HepG2 (cell line): ENCODE results near the gene PPDPF. TPM values are rescaled to one million over a fixed set of nuclear protein-coding genes. Genes with fewer than 3 reads are reported as not detected.

Experiments used
- ARNT ChIP-seq: fragments of 450-650 bp; IDR thresholded peaks from 2 replicates; pipeline ENCODE4 v1.6.1; 2017
- FIP1L1 ChIP-seq: fragments of 200-400 bp; formaldehyde crosslinking; IDR thresholded peaks from 2 replicates; pipeline ENCODE4 v1.6.1; 2018; ENCODE audit warnings: low read depth, mild to moderate bottlenecking, low read length, moderate library complexity, borderline replicate concordance; ENCODE audit not compliant: insufficient read depth
- FOXA1 ChIP-seq, 2 experiments: fragments of 450-650 bp in 1 of 2; sonication (generic) in 1 of 2; formaldehyde crosslinking in 1 of 2; IDR thresholded peaks; 2 replicates each; pipeline versions ENCODE4 v1.4.0 to v1.6.1; 2016 to 2020; ENCODE audit warnings: missing genetic modification reagents in 1 of 2
- HOXA3 ChIP-seq: sonication (generic); formaldehyde crosslinking; IDR thresholded peaks from 2 replicates; pipeline ENCODE4 v1.5.0; 2020; ENCODE audit warnings: missing genetic modification reagents
- KAT7 ChIP-seq: IDR thresholded peaks from 2 replicates; pipeline ENCODE4 v1.6.1; 2018; ENCODE audit warnings: borderline replicate concordance, missing compliant biosample characterization
- LBX2 ChIP-seq: sonication (generic); formaldehyde crosslinking; IDR thresholded peaks from 2 replicates; pipeline ENCODE4 v1.5.0; 2020; ENCODE audit warnings: missing genetic modification reagents, mild to moderate bottlenecking, borderline replicate concordance
- MNT ChIP-seq: fragments of 450-650 bp; IDR thresholded peaks from 2 replicates; pipeline ENCODE4 v1.6.1; 2016
- MXD1 ChIP-seq: sonication (generic); formaldehyde crosslinking; IDR thresholded peaks from 2 replicates; pipeline ENCODE4 v1.4.0; 2020; ENCODE audit warnings: mild to moderate bottlenecking, missing genetic modification reagents
- RXRA ChIP-seq: sonication (generic); formaldehyde crosslinking; IDR thresholded peaks from 2 replicates; pipeline ENCODE4 v1.5.1; 2020; ENCODE audit warnings: missing genetic modification reagents
- TCF12 ChIP-seq, 2 experiments: fragments of 450-650 bp in 1 of 2; sonication (generic) in 1 of 2; formaldehyde crosslinking in 1 of 2; IDR thresholded peaks; 2 replicates each; pipeline versions ENCODE4 v1.6.1 to v1.8.0; 2017 to 2022; ENCODE audit warnings: antibody characterized with exemption in 1 of 2, mild to moderate bottlenecking in 1 of 2, missing genetic modification reagents in 1 of 2, moderate library complexity in 1 of 2
- ZBTB14 ChIP-seq: sonication (generic); formaldehyde crosslinking; IDR thresholded peaks from 2 replicates; pipeline ENCODE4 v1.4.0; 2020; ENCODE audit warnings: missing genetic modification reagents
- ZFP36L2 ChIP-seq: sonication (generic); formaldehyde crosslinking; IDR thresholded peaks from 2 replicates; pipeline ENCODE4 v1.4.0; 2020; ENCODE audit warnings: missing genetic modification reagents
- ZFP91 ChIP-seq: sonication (generic); formaldehyde crosslinking; IDR thresholded peaks from 2 replicates; pipeline ENCODE4 v1.9.0; 2022; ENCODE audit warnings: missing genetic modification reagents, mild to moderate bottlenecking, borderline replicate concordance
- ZFY ChIP-seq: sonication (generic); formaldehyde crosslinking; IDR thresholded peaks from 2 replicates; pipeline ENCODE4 v1.4.0; 2020; ENCODE audit warnings: missing genetic modification reagents
- ZNF350 ChIP-seq: sonication (generic); formaldehyde crosslinking; IDR thresholded peaks from 2 replicates; pipeline ENCODE4 v1.4.0; 2020; ENCODE audit warnings: mild to moderate bottlenecking, low read depth, missing genetic modification reagents, borderline replicate concordance
- ZNF414 ChIP-seq: sonication (generic); formaldehyde crosslinking; IDR thresholded peaks from 2 replicates; pipeline ENCODE4 v1.5.0; 2020; ENCODE audit warnings: missing genetic modification reagents
- ZNF510 ChIP-seq: sonication (generic); formaldehyde crosslinking; IDR thresholded peaks from 2 replicates; pipeline ENCODE4 v1.4.0; 2020; ENCODE audit warnings: low read depth, mild to moderate bottlenecking, missing genetic modification reagents
- ZNF598 ChIP-seq: sonication (generic); formaldehyde crosslinking; IDR thresholded peaks from 2 replicates; pipeline ENCODE4 v1.5.1; 2020; ENCODE audit warnings: mild to moderate bottlenecking, missing genetic modification reagents, borderline replicate concordance
- ZNF619 ChIP-seq: sonication (generic); formaldehyde crosslinking; IDR thresholded peaks from 2 replicates; pipeline ENCODE4 v1.4.0; 2020; ENCODE audit warnings: mild to moderate bottlenecking, missing genetic modification reagents
- ZNF713 ChIP-seq: sonication (generic); formaldehyde crosslinking; IDR thresholded peaks from 2 replicates; pipeline ENCODE4 v1.4.0; 2020; ENCODE audit warnings: mild to moderate bottlenecking, missing genetic modification reagents
- ZNF775 ChIP-seq: sonication (generic); formaldehyde crosslinking; IDR thresholded peaks from 2 replicates; pipeline ENCODE4 v1.4.0; 2020; ENCODE audit warnings: missing genetic modification reagents, mild to moderate bottlenecking, moderate library complexity, borderline replicate concordance
- polyA plus RNA-seq, 8 experiments: library from polyadenylated mRNA; depleted of rRNA in 3 of 8; stranded (reverse) in 7 of 8; unstranded in 1 of 8; fragments of >200 nt; fragmentation: Illumina TruSeq in 4 of 8; extraction: Trizol in 4 of 8; gene quantifications; 2 replicates each; pipeline versions ENCODE4 v1.2.1 to v1.2.3, GENCODE V29; 2011 to 2016; ENCODE audit warnings: low read depth in 4 of 8, missing spikeins in 1 of 8, mixed read lengths in 1 of 8; ENCODE audit not compliant: insufficient read depth in 1 of 8
- total RNA-seq, 5 experiments: library from RNA; depleted of rRNA; stranded (reverse); fragments of >200 nt; fragmentation: Illumina TruSeq; extraction: Trizol; gene quantifications; 2 replicates each; pipeline ENCODE4 v1.2.3, GENCODE V29; 2016; ENCODE audit warnings: low read depth in 1 of 5

Gene PPDPF
- total and polyA plus RNA-seq, 2 of the 13 experiments (the other 11 are each of a cell fraction or from before 2014, with no cell fraction given) = 1.8 to 7.0 TPM

GRCh38 chr20:63520934-63521601, 503 bp downstream of the PPDPF start (continued):
- TF ChIP-seq ZBTB14 (CRISPR knock-in tag) (no peak), MNT (no peak), ZNF510 (CRISPR knock-in tag) (no peak), ZNF619 (0 out of 2 replicates have a peak, but pooled peaks have one; percentile 53), ZNF775 (CRISPR knock-in tag) (no peak), ZFY (peak; percentile 41; the same call in 1 of the 2 replicates), ZFP36L2 (CRISPR knock-in tag) (no peak), LBX2 (CRISPR knock-in tag) (0 out of 2 replicates have a peak, but pooled peaks have one; percentile 27), ZNF598 (CRISPR knock-in tag) (peak; percentile 25; the same call in 1 of the 2 replicates), FOXA1 (IDR thresholded peaks at IDR 0.05) (no peak), FOXA1 (CRISPR knock-in tag; IDR thresholded peaks at IDR 0.05) (peak; percentile 76), TCF12 (IDR thresholded peaks at IDR 0.05) (no peak), TCF12 (CRISPR knock-in tag; IDR thresholded peaks at IDR 0.05) (no peak), ZNF713 (CRISPR knock-in tag) (0 out of 2 replicates have a peak, but pooled peaks have one; percentile 55), KAT7 (CRISPR knock-in tag) (no peak), FIP1L1 (no peak), RXRA (peak; percentile 50; the same call in 1 of the 2 replicates), ZFP91 (CRISPR knock-in tag) (0 out of 2 replicates have a peak, but pooled peaks have one; percentile 31), MXD1 (CRISPR knock-in tag) (peak; percentile 42; the same call in 1 of the 2 replicates), ZNF414 (CRISPR knock-in tag) (no peak), ZNF350 (CRISPR knock-in tag) (0 out of 2 replicates have a peak, but pooled peaks have one; percentile 25), ARNT (no peak), HOXA3 (CRISPR knock-in tag) (peak; percentile 68)
